Endothelial cell of umbilical vein (primary cell): Measurements from ENCODE around the gene MYOD1. TPM values are rescaled to one million over a fixed set of nuclear protein-coding genes. Genes with fewer than 3 reads are reported as not detected.

ENCODE experiments used
- BruUV-seq: library from RNA; stranded (reverse); fragments of 400-500 nt; replicated peaks from 2 replicates; lab custom pipeline; 2021; lab: Mats Ljungman, UMichigan
- CTCF ChIA-PET: fragments of 300-600, 350-600 bp; sonication (Branson Sonifier 250); formaldehyde crosslinking; loops from one replicate; lab custom pipeline; 2021; ENCODE audit warnings: antibody characterized with exemption, inconsistent platforms; lab: Charles Lee
- POLR2A ChIA-PET: fragments of 300-600, 350-600 bp; sonication (Branson Sonifier 250); formaldehyde crosslinking; loops from one replicate; lab custom pipeline; 2021; ENCODE audit warnings: antibody characterized with exemption, inconsistent platforms; lab: Charles Lee
- DNase-seq: peaks from one replicate; pipeline ENCODE4 v3.0.0-alpha.2; 2011; ENCODE audit warnings: low read depth, low spot score
- FAIRE-seq: peaks from 2 replicates; lab custom pipeline; 2011; peaks lifted over from hg19 to GRCh38; lab: Jason Lieb, UNC
- H2AFZ ChIP-seq: 2 replicates; pipeline ENCODE4 v1.6.0; 2012; ENCODE audit warnings: low read depth, low read length, control low read depth, inconsistent platforms
- H3K27ac ChIP-seq: 2 replicates; pipeline ENCODE4 v1.5.1; 2011; ENCODE audit warnings: low read depth, mild to moderate bottlenecking, control low read depth, low read length, moderate library complexity; ENCODE audit not compliant: insufficient read depth
- H3K27me3 ChIP-seq, 2 experiments: 2 replicates each; pipeline versions ENCODE4 v1.6.0 to v1.6.1; 2011; ENCODE audit warnings: low read length in 2 of 2, mixed read lengths in 1 of 2; ENCODE audit not compliant: control insufficient read depth in 2 of 2, insufficient read depth in 2 of 2
- H3K36me3 ChIP-seq, 2 experiments: 2 replicates in 1 of 2; 3 replicates in 1 of 2; pipeline ENCODE4 v1.5.1; 2011; ENCODE audit warnings: low read length in 2 of 2, mild to moderate bottlenecking in 1 of 2, moderate library complexity in 1 of 2; ENCODE audit not compliant: control insufficient read depth in 2 of 2, insufficient read depth in 2 of 2; ENCODE audit errors: extremely low read depth in 1 of 2
- H3K4me1 ChIP-seq: 3 replicates; pipeline ENCODE4 v1.5.1; 2011; ENCODE audit warnings: mild to moderate bottlenecking, low read length; ENCODE audit not compliant: control insufficient read depth, insufficient read depth; ENCODE audit errors: extremely low read depth
- H3K4me2 ChIP-seq: 2 replicates; pipeline ENCODE4 v1.6.1; 2011; ENCODE audit warnings: low read length, control low read depth, mixed read lengths; ENCODE audit not compliant: insufficient read depth
- H3K4me3 ChIP-seq, 3 experiments: fragments of 200-600 bp in 1 of 3; sonication (generic), shearing (Covaris generic) in 1 of 3; replicated peaks in 1 of 3; 2 replicates each; pipeline ENCODE4 v1.5.1; 2011 to 2016; ENCODE audit warnings: control low read depth in 3 of 3, low read length in 3 of 3, mild to moderate bottlenecking in 2 of 3, inconsistent platforms in 1 of 3, low read depth in 1 of 3, moderate library complexity in 1 of 3; ENCODE audit not compliant: insufficient read depth in 1 of 3
- H3K79me2 ChIP-seq: 2 replicates; pipeline ENCODE4 v1.6.0; 2012; ENCODE audit warnings: low read length, inconsistent platforms; ENCODE audit not compliant: control insufficient read depth, insufficient read depth
- H3K9ac ChIP-seq: replicated peaks from 2 replicates; pipeline ENCODE3; 2011; ENCODE audit warnings: low read length, control low read depth; ENCODE audit not compliant: insufficient read depth; ENCODE audit errors: extremely low read depth
- H3K9me1 ChIP-seq: replicated peaks from 3 replicates; pipeline ENCODE4 v1.6.0; 2011; ENCODE audit warnings: mild to moderate bottlenecking, low read length; ENCODE audit not compliant: control insufficient read depth, insufficient read depth; ENCODE audit errors: extremely low read depth
- H3K9me3 ChIP-seq: replicated peaks from 2 replicates; pipeline ENCODE4 v1.5.1; 2012; ENCODE audit warnings: low read length, inconsistent platforms; ENCODE audit not compliant: control insufficient read depth, insufficient read depth
- H4K20me1 ChIP-seq: replicated peaks from 2 replicates; pipeline ENCODE3; 2011; ENCODE audit warnings: mild to moderate bottlenecking, low read length; ENCODE audit not compliant: control insufficient read depth, insufficient read depth; ENCODE audit errors: extremely low read depth
- CTCF ChIP-seq, 2 donors: IDR thresholded peaks; 1 replicate in 1 of 2; 2 replicates in 1 of 2; pipeline ENCODE4 v1.5.1; 2011; ENCODE audit warnings: low read length in 2 of 2, mild to moderate bottlenecking in 2 of 2, moderate library complexity in 2 of 2, control low read depth in 1 of 2, inconsistent platforms in 1 of 2, low read depth in 1 of 2; ENCODE audit not compliant: insufficient read depth in 1 of 2; ENCODE audit errors: extremely low read depth in 1 of 2
- GATA2 ChIP-seq: IDR thresholded peaks from 2 replicates; pipeline ENCODE4 v1.7.0; 2011; ENCODE audit warnings: low read depth, mild to moderate bottlenecking, moderate library complexity, mixed read lengths, low read length; ENCODE audit not compliant: insufficient read length, insufficient read depth
- JUN ChIP-seq: IDR thresholded peaks from 2 replicates; pipeline ENCODE4 v1.6.1; 2011; ENCODE audit warnings: borderline replicate concordance, low read depth; ENCODE audit not compliant: insufficient read length, insufficient read depth
- MYC ChIP-seq: IDR thresholded peaks from one replicate; pipeline ENCODE4 v1.6.1; 2011; ENCODE audit warnings: mild to moderate bottlenecking, low read depth, low read length
- POLR2A ChIP-seq: IDR thresholded peaks from 2 replicates; pipeline ENCODE4 v1.6.1; 2012; ENCODE audit warnings: low read depth, mild to moderate bottlenecking, control low read depth, low read length
- dilution Hi-C: fragments of 300-500 bp; cut with MboI; formaldehyde crosslinking; loops from one replicate; pipeline ENCODE4 v1.15.0; 2019; ENCODE audit warnings: low sequenced_read_pairs; ENCODE audit not compliant: extremely low pct_ligation_motif_present
- intact Hi-C: fragments of 100-400 bp; cut with micrococcal nuclease; formaldehyde crosslinking; loops from one replicate; pipeline ENCODE4 v1.10.0; 2022
- polyA plus RNA-seq, 4 experiments: library from polyadenylated mRNA; depleted of rRNA in 3 of 4; stranded (reverse) in 3 of 4; unstranded in 1 of 4; fragments of >200 nt; gene quantifications; 2 replicates each; pipeline versions ENCODE4 v1.2.1 to v1.2.3, GENCODE V29; 2011 to 2012; ENCODE audit warnings: missing spikeins in 1 of 4
- total RNA-seq: library from RNA; stranded (reverse); gene quantifications from 2 replicates; pipeline ENCODE4 v1.2.3, GENCODE V29; 2021

The MYOD1 gene
- total and polyA plus RNA-seq, 2 donors (not counting 3 experiments of a cell fraction or from before 2014, with no cell fraction given), result not detected

GRCh38 chr11:17687946-17688670 lies 31.3 kb upstream of the MYOD1 start:
- no peak overlapping the region for H3K4me3 ChIP-seq
- FAIRE-seq (no peak), DNase-seq (no peak)
- peaks cover 7 to 19% of the 10 kb centered on the region in 2 experiments for H3K27me3 ChIP-seq
- no peak overlapping the region for H2AFZ ChIP-seq
- H3K9ac ChIP-seq, result no peak overlapping the region
- no peak overlapping the region for H3K27ac ChIP-seq
- H3K4me2 ChIP-seq, result no peak overlapping the region
- intact Hi-C loops, result no loop called here
- H3K79me2 ChIP-seq, result no peaks in the 10 kb centered on the region
- POLR2A ChIA-PET, result no interaction called here
- no peaks in the 10 kb centered on the region for H3K9me3 ChIP-seq
- no peaks in the 10 kb centered on the region for H4K20me1 ChIP-seq
- no peak for TF ChIP-seq CTCF (IDR thresholded peaks at IDR 0.05; ENCODE audit: extremely low read depth in 1 of 2, insufficient read depth in 1 of 2, low read depth in 1 of 2, low read length in 2 of 2)
- TF ChIP-seq GATA2, result no peak
- TF ChIP-seq MYC, result no peak
- TF ChIP-seq POLR2A, result no peak
- BruUV-seq, result no TSS peak
- no peaks in the 10 kb centered on the region for H3K4me1 ChIP-seq
- H3K36me3 ChIP-seq, result no peaks in the 10 kb centered on the region
- CTCF ChIA-PET, result no interaction called here
- no peaks in the 10 kb centered on the region for H3K9me1 ChIP-seq
- dilution Hi-C loops, result no loop called here

- no peaks in the 10 kb centered on the region for H3K9me3 ChIP-seq
- TF ChIP-seq JUN (no peak), CTCF (IDR thresholded peaks at IDR 0.05; ENCODE audit: extremely low read depth in 1 of 2, insufficient read depth in 1 of 2, low read depth in 1 of 2, low read length in 2 of 2) (no peak), GATA2 (no peak)
- H3K4me3 ChIP-seq, result no peak overlapping the region
- CTCF ChIA-PET, result interaction anchor here (1.1 kb wide), 1 partner anchor 93 kb away, joined by 3 read pairs; no protein-coding TSS in a partner anchor
- intact Hi-C loops (no loop called here), dilution Hi-C loops (no loop called here)
- no peak overlapping the region for H3K4me2 ChIP-seq
- no peak overlapping the region for H3K9ac ChIP-seq
- H3K79me2 ChIP-seq, result no peaks in the 10 kb centered on the region
- peaks cover 25 to 45% of the 10 kb centered on the region in 2 experiments for H3K27me3 ChIP-seq
- no peaks in the 10 kb centered on the region for H4K20me1 ChIP-seq
- no peaks in the 10 kb centered on the region for H3K9me1 ChIP-seq
- no peak overlapping the region for H3K27ac ChIP-seq
- BruUV-seq, result no TSS peak
- no peak for FAIRE-seq
- POLR2A ChIA-PET, result no interaction called here
- H2AFZ ChIP-seq, result no peak overlapping the region
- no peaks in the 10 kb centered on the region for H3K4me1 ChIP-seq
- no peaks in the 10 kb centered on the region for H3K36me3 ChIP-seq
- DNase-seq, result no peak
Observed at GRCh38 chr11:17691550-17691949, 27.8 kb upstream of the MYOD1 start.
